Neural progenitor cell (in vitro differentiated cells): ENCODE data around the gene TRMO. TPM values are rescaled to one million over a fixed set of nuclear protein-coding genes. Genes with fewer than 3 reads are reported as not detected.

ENCODE experiments used
- DNase-seq: peaks from one replicate; pipeline ENCODE4 v3.0.0-alpha.2; 2016; ENCODE audit warnings: low spot score
- H2AFZ ChIP-seq: fragments of 200-600 bp; sonication (generic); replicated peaks from 2 replicates; pipeline ENCODE4 v1.6.1; 2016; ENCODE audit warnings: antibody characterized with exemption
- H3F3A ChIP-seq: fragments of 200-600 bp; sonication (generic); 2 replicates; pipeline ENCODE4 v1.6.1; 2016; ENCODE audit warnings: antibody characterized with exemption, low read depth
- H3K27ac ChIP-seq: fragments of 200-600 bp; sonication (generic); 2 replicates; pipeline ENCODE4 v1.5.1; 2016; ENCODE audit warnings: mild to moderate bottlenecking
- H3K27me3 ChIP-seq: fragments of 200-600 bp; sonication (generic); 2 replicates; pipeline ENCODE4 v1.6.1; 2016; ENCODE audit warnings: mild to moderate bottlenecking, moderate library complexity
- H3K36me3 ChIP-seq: fragments of 200-600 bp; sonication (generic); 2 replicates; pipeline ENCODE4 v1.5.1; 2016
- H3K4me1 ChIP-seq: fragments of 200-600 bp; sonication (generic); 2 replicates; pipeline ENCODE4 v1.6.1; 2016; ENCODE audit warnings: mixed run types
- H3K4me2 ChIP-seq: fragments of 200-600 bp; sonication (generic); 2 replicates; pipeline ENCODE4 v1.6.1; 2016
- H3K4me3 ChIP-seq: fragments of 200-600 bp; sonication (generic); 2 replicates; pipeline ENCODE4 v1.5.1; 2016
- H3K79me2 ChIP-seq: fragments of 200-600 bp; sonication (generic); 2 replicates; pipeline ENCODE4 v1.6.1; 2016; ENCODE audit warnings: low read depth
- H3K9ac ChIP-seq: fragments of 200-600 bp; sonication (generic); 2 replicates; pipeline ENCODE4 v1.6.1; 2016
- H3K9me3 ChIP-seq: fragments of 200-600 bp; sonication (generic); 2 replicates; pipeline ENCODE4 v1.5.1; 2016; ENCODE audit warnings: low read depth
- H4K20me1 ChIP-seq: fragments of 200-600 bp; sonication (generic); 2 replicates; pipeline ENCODE4 v1.6.1; 2016; ENCODE audit warnings: low read depth
- H3K27ac Mint-ChIP-seq: 3 replicates; pipeline ENCODE4 v1.8.0; 2021; ENCODE audit warnings: mixed read lengths
- H3K27me3 Mint-ChIP-seq: 2 replicates; pipeline ENCODE4 v1.8.0; 2022; ENCODE audit warnings: low read depth, mild to moderate bottlenecking, inconsistent platforms, moderate library complexity, mixed read lengths; ENCODE audit not compliant: insufficient read depth
- H3K36me3 Mint-ChIP-seq: 3 replicates; pipeline ENCODE4 v1.8.0; 2021; ENCODE audit warnings: mixed read lengths
- H3K4me1 Mint-ChIP-seq: 3 replicates; pipeline ENCODE4 v1.8.0; 2021; ENCODE audit warnings: mixed read lengths
- H3K4me3 Mint-ChIP-seq: 3 replicates; pipeline ENCODE4 v1.8.0; 2021; ENCODE audit warnings: mild to moderate bottlenecking, moderate library complexity, mixed read lengths
- H3K9me3 Mint-ChIP-seq: 3 replicates; pipeline ENCODE4 v1.8.0; 2020; ENCODE audit warnings: mixed read lengths
- CTCF ChIP-seq: fragments of 200-600 bp; sonication (generic); IDR thresholded peaks from 2 replicates; pipeline ENCODE4 v1.5.1; 2017; ENCODE audit warnings: antibody characterized with exemption, mild to moderate bottlenecking
- EZH2 ChIP-seq: fragments of 200-600 bp; sonication (generic); IDR thresholded peaks from 2 replicates; pipeline ENCODE4 v1.6.1; 2017; ENCODE audit warnings: antibody characterized with exemption, mild to moderate bottlenecking, moderate library complexity
- EZH2phosphoT487 ChIP-seq: fragments of 200-600 bp; sonication (generic); IDR thresholded peaks from 2 replicates; pipeline ENCODE4 v1.6.1; 2017; ENCODE audit warnings: antibody characterized with exemption
- total RNA-seq: library from RNA; depleted of rRNA; stranded (reverse); fragments of >200 nt; gene quantifications from 2 replicates; pipeline ENCODE4 v1.2.3, GENCODE V29; 2015; ENCODE audit warnings: low replicate concordance

Gene TRMO
- total RNA-seq: 5.7 and 9.9 TPM in 2 replicates

- peaks cover 19% of the 10 kb centered on the region for H3K27me3 Mint-ChIP-seq
- no peaks in the 10 kb centered on the region for H3K36me3 Mint-ChIP-seq
- Histone ChIP-seq H3F3A (peaks cover 12% of the 10 kb centered on the region), H3K27ac (peak within 1 kb of the TSS; percentile 84), H3K4me2 (peak within 1 kb of the TSS; percentile 74), H3K9ac (peak within 1 kb of the TSS; percentile 46), H3K4me3 (peak within 1 kb of the TSS; percentile 55), H3K9me3 (no peaks in the 10 kb centered on the region), H3K27me3 (peaks cover 47% of the 10 kb centered on the region), H4K20me1 (no peaks in the 10 kb centered on the region), H3K79me2 (peaks cover 4% of the 10 kb centered on the region), H2AFZ (peak within 1 kb of the TSS; percentile 94), H3K36me3 (no peaks in the 10 kb centered on the region), H3K4me1 (no peaks in the 10 kb centered on the region)
- peak within 1 kb of the TSS; percentile 92 for H3K4me3 Mint-ChIP-seq
- H3K27ac Mint-ChIP-seq: peak within 1 kb of the TSS; percentile 99
- peaks cover 3% of the 10 kb centered on the region for H3K9me3 Mint-ChIP-seq
- TF ChIP-seq EZH2 (peak; percentile 39), CTCF (peak; percentile 72), EZH2phosphoT487 (no peak)
- H3K4me1 Mint-ChIP-seq: peaks cover 19% of the 10 kb centered on the region
- peak; percentile 98 for DNase-seq
Measured at GRCh38 chr9:97921959-97922724, at the start of gene TRMO. TRMO (minus strand) TSS chr9:97922500; CDS start chr9:97922493, 7 bp downstream.

GRCh38 chr9:97970165-97970564, 47.9 kb upstream of the TRMO start:
- no peaks in the 10 kb centered on the region for H3K9me3 ChIP-seq
- no peak overlapping the region for H3K4me3 ChIP-seq
- H3K27ac ChIP-seq: no peak overlapping the region
- H3F3A ChIP-seq: no peaks in the 10 kb centered on the region
- Mint-ChIP-seq H3K9me3 (peaks cover 4% of the 10 kb centered on the region), H3K27ac (no peak overlapping the region), H3K4me1 (no peaks in the 10 kb centered on the region), H3K27me3 (peaks cover 6% of the 10 kb centered on the region), H3K36me3 (no peaks in the 10 kb centered on the region), H3K4me3 (no peak overlapping the region)
- no peaks in the 10 kb centered on the region for H3K4me1 ChIP-seq
- no peaks in the 10 kb centered on the region for H3K79me2 ChIP-seq
- H3K9ac ChIP-seq: no peak overlapping the region
- H2AFZ ChIP-seq: no peak overlapping the region
- H3K27me3 ChIP-seq: peaks cover 100% of the 10 kb centered on the region
- no peaks in the 10 kb centered on the region for H4K20me1 ChIP-seq
- H3K4me2 ChIP-seq: no peak overlapping the region
- TF ChIP-seq EZH2phosphoT487 (no peak), CTCF (no peak), EZH2 (no peak)
- no peak for DNase-seq
- H3K36me3 ChIP-seq: no peaks in the 10 kb centered on the region

- Histone ChIP-seq H3K27me3 (peaks cover 100% of the 10 kb centered on the region), H3K27ac (no peak overlapping the region), H3K79me2 (no peaks in the 10 kb centered on the region), H3K4me1 (no peaks in the 10 kb centered on the region), H3K4me2 (no peak overlapping the region), H3K36me3 (no peaks in the 10 kb centered on the region), H4K20me1 (no peaks in the 10 kb centered on the region), H3F3A (no peaks in the 10 kb centered on the region), H3K4me3 (no peak overlapping the region), H3K9ac (no peak overlapping the region), H2AFZ (no peak overlapping the region), H3K9me3 (no peaks in the 10 kb centered on the region)
- no peak for DNase-seq
- Mint-ChIP-seq H3K27ac (no peak overlapping the region), H3K4me3 (no peak overlapping the region), H3K27me3 (peaks cover 7% of the 10 kb centered on the region), H3K36me3 (no peaks in the 10 kb centered on the region), H3K4me1 (no peaks in the 10 kb centered on the region), H3K9me3 (peaks cover 2% of the 10 kb centered on the region)
- TF ChIP-seq EZH2 (no peak), CTCF (no peak), EZH2phosphoT487 (no peak)
Measured at GRCh38 chr9:97969014-97969413, 46.7 kb upstream of the TRMO start.
